Activated T-cell treated with anti-CD3 and anti-CD28 coated beads, Interleukin-2, amount 50 U/mL, for 72 hours (primary cell): ENCODE results near the gene ZMYND15. TPM values are rescaled to one million over a fixed set of nuclear protein-coding genes. Genes with fewer than 3 reads are reported as not detected.
A peak's percentile ranks its signal among the peaks of the same experiment; 100 is the strongest.
"Not testable (repeated sequence)": the region's sequence is repeated elsewhere in the genome, so short reads cannot be mapped to it uniquely, and the experiment has no call there.

Experiments
- ATAC-seq, 2 donors: fragments of 150-1000 bp; cut with Tn5 transposase; replicated peaks in 1 of 2; 2 replicates each; pipeline ENCODE4 v1.10.0; 2021; ENCODE audit warnings: moderate library complexity in 2 of 2, mild to moderate bottlenecking in 1 of 2
- DNase-seq, 2 donors: peaks; one replicate each; pipeline ENCODE4 v3.0.0; 2021 to 2022; ENCODE audit warnings: mixed read lengths in 1 of 2
- H3K27ac Mint-ChIP-seq: one replicate; pipeline ENCODE4 v1.8.0; 2022; ENCODE audit warnings: mild to moderate bottlenecking, moderate library complexity, mixed read lengths
- H3K27me3 Mint-ChIP-seq: one replicate; pipeline ENCODE4 v1.8.0; 2022; ENCODE audit warnings: low read depth, mixed read lengths
- H3K36me3 Mint-ChIP-seq, 2 donors: one replicate each; pipeline ENCODE4 v1.8.0; 2022; ENCODE audit warnings: mixed read lengths in 2 of 2, mild to moderate bottlenecking in 1 of 2; ENCODE audit not compliant: insufficient read depth in 2 of 2
- H3K4me1 Mint-ChIP-seq: one replicate; pipeline ENCODE4 v1.8.0; 2022; ENCODE audit warnings: low read depth, mixed read lengths
- H3K4me3 Mint-ChIP-seq, 2 donors: one replicate each; pipeline ENCODE4 v1.8.0; 2022; ENCODE audit warnings: mild to moderate bottlenecking in 2 of 2, mixed read lengths in 2 of 2, moderate library complexity in 2 of 2
- H3K9me3 Mint-ChIP-seq, 2 donors: one replicate each; pipeline ENCODE4 v1.8.0; 2022; ENCODE audit warnings: mixed read lengths in 2 of 2
- total RNA-seq, 2 donors: library from RNA; stranded (reverse); gene quantifications; one replicate each; pipeline ENCODE4 v1.2.3, GENCODE V29; 2022

Gene ZMYND15, protein sequence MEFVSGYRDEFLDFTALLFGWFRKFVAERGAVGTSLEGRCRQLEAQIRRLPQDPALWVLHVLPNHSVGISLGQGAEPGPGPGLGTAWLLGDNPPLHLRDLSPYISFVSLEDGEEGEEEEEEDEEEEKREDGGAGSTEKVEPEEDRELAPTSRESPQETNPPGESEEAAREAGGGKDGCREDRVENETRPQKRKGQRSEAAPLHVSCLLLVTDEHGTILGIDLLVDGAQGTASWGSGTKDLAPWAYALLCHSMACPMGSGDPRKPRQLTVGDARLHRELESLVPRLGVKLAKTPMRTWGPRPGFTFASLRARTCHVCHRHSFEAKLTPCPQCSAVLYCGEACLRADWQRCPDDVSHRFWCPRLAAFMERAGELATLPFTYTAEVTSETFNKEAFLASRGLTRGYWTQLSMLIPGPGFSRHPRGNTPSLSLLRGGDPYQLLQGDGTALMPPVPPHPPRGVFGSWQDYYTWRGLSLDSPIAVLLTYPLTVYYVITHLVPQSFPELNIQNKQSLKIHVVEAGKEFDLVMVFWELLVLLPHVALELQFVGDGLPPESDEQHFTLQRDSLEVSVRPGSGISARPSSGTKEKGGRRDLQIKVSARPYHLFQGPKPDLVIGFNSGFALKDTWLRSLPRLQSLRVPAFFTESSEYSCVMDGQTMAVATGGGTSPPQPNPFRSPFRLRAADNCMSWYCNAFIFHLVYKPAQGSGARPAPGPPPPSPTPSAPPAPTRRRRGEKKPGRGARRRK
- total RNA-seq: under 1 TPM in 1 of 2 donors, not detected in 1; 0.17 TPM

DNA sequence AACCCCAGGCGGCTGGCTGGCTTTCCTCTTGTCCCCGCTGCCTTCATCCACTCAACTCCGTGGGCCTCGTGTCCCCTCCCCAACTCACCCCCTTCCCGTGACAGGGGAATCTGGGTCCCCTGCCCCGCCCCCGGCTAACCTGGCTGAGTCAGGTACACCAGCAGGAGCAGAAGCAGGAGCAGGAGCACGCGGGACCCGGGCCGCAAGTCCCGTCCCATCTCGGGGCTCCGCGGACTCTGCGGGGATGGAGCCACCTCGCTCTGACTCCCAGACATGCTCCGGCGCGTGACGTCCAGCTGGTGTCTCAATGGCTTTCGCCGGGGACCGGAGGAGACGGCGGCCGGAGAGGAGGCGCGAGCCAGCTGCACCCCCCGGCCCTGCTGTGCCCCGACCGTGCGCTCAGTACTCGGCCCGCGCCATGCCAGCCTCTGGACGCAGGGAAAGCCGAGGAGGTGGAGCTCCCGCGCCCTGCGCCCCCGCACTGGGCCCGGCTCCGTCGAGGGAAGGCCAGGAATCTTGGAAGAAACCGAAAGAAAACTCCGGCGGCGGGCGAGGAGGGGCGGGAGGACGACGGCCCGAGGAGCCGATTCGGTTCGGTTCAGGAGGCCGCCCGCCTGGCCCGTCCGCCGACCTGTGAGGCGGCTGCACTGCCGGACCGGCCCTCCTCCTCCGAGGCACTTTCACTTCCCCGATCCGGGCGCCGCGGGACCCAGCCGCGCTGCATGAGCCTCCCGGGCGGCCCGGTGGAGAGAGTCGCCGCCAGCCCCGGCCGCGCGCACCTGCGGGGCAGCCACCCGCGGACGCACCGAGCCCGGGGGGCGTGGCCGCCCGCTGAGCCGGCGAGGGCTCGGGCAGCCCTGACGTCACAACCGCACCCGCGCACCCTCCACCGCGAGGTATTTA lies at the start of gene ZMYND15, which contains the start of gene CXCL16:
ZMYND15 (plus strand) TSS at position 712 of the 903 bp plus-strand sequence. CDS start 716 bp downstream, outside the sequence.
CXCL16 (minus strand) TSS at position 807 of the 903 bp plus-strand sequence; CDS start at position 218, 589 bp downstream.
- Mint-ChIP-seq H3K27me3 (peaks cover 33% of the 10 kb centered on the region), H3K36me3 (peaks cover 0 to 1% of the 10 kb centered on the region in 2 donors), H3K4me1 (peaks cover 25% of the 10 kb centered on the region), H3K4me3 (peak within 1 kb of the TSS; percentile 77 to 87), H3K9me3 (no peaks in the 10 kb centered on the region), H3K27ac (no peak within 1 kb of the TSS)
- DNase-seq (peak; percentile 67 to 73), ATAC-seq (peak; percentile 77 to 83)

DNA sequence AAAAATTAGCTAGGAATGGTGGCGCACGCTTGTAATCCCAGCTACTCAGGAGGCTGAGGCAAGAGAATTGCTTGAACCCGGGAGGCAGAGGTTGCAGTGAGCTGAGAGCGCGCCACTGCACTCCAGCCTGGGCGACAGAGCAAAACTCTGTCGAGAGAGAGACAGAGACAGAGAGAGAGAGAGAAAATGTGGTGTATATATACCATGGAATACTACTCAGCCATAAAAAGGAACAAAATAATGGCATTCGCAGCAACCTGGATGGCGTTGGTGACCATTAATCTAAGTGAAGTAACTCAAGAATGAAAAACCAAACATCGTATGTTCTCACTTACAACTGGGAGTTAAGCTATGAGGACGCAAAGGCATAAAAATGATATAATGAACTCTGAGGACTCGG lies 49.8 kb upstream of the ZMYND15 start:
- ATAC-seq, H3K9me3 Mint-ChIP-seq, DNase-seq, H3K27ac Mint-ChIP-seq, H3K27me3 Mint-ChIP-seq, H3K4me3 Mint-ChIP-seq: not testable (repeated sequence)
- H3K36me3 Mint-ChIP-seq: peaks cover 16 to 43% of the 10 kb centered on the region in 2 donors
- peaks cover 42% of the 10 kb centered on the region for H3K4me1 Mint-ChIP-seq

DNA sequence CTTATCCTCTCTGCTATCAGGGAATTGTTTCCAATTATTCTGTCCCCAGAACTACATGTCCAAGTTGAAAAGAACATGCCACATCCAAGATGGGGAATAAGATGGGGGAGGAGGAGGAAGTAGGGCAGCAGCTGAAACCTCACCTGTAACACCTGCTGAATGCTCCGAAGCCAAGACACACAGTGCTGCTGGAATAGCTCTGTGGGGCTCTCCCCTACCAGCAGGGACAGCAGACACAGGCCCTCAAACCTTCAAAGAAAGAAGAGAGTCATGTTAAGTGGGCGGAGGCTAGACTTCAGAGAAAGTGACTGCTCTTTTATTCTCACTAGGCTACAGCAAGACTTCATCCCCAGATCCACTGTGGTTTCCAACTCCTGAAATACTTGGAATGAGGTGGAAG lies 48.9 kb upstream of the ZMYND15 start:
- DNase-seq (no peak), ATAC-seq (peak in 1 of 2 donors; percentile 30)
- Mint-ChIP-seq H3K4me3 (no peak overlapping the region), H3K36me3 (peaks cover 16 to 41% of the 10 kb centered on the region in 2 donors), H3K27me3 (no peaks in the 10 kb centered on the region), H3K4me1 (peaks cover 39% of the 10 kb centered on the region), H3K27ac (no peak overlapping the region), H3K9me3 (peaks cover 0 to 2% of the 10 kb centered on the region in 2 donors)

DNA sequence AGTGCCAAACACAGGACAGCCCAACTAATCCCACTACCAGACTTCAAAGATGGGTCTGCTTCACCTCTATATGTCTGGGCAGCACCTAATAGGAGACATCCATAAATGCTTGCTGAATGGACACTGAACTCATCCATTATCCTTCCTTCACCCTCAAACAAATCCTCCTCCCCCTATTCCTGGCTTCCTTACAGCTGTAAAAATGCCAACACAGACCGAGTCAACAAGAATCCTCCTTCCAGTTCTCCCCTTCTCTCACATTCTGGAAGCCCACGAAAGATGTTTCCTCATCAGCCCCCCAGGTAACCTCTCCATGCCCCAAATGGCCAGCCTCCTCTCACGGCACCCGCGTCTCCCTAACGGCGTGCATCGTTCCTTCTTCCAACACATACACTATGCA lies 47.9 kb upstream of the ZMYND15 start:
- ATAC-seq: no peak
- peaks cover 18 to 43% of the 10 kb centered on the region in 2 donors for H3K36me3 Mint-ChIP-seq
- H3K9me3 Mint-ChIP-seq: peaks cover 0 to 2% of the 10 kb centered on the region in 2 donors
- no peak overlapping the region for H3K27ac Mint-ChIP-seq
- no peak for DNase-seq
- H3K4me3 Mint-ChIP-seq: no peak overlapping the region
- H3K27me3 Mint-ChIP-seq: no peaks in the 10 kb centered on the region
- H3K4me1 Mint-ChIP-seq: peaks cover 48% of the 10 kb centered on the region

DNA sequence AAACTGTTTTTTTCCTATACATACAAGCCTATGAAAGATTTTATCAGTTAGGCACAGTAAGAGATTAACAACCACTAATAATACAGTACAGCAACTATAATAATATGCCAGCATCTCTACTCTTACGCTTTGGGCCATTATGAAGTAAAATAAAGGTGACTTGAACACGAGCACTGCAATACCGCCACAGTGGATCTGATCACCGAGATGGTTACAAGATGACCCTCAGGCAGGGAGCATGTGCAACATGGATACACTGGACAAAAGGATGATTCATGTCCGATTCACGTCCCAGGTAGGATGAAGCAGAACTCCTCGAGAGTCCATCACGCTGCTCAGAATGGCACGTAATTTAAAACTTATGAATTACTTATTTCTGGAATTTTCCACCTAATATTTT lies 46.2 kb upstream of the ZMYND15 start:
- Mint-ChIP-seq H3K27me3 (no peaks in the 10 kb centered on the region), H3K4me3 (no peak overlapping the region), H3K9me3 (no peaks in the 10 kb centered on the region), H3K36me3 (peaks cover 15 to 34% of the 10 kb centered on the region in 2 donors), H3K27ac (no peak overlapping the region), H3K4me1 (peaks cover 59% of the 10 kb centered on the region)
- no peak for DNase-seq
- no peak for ATAC-seq

DNA sequence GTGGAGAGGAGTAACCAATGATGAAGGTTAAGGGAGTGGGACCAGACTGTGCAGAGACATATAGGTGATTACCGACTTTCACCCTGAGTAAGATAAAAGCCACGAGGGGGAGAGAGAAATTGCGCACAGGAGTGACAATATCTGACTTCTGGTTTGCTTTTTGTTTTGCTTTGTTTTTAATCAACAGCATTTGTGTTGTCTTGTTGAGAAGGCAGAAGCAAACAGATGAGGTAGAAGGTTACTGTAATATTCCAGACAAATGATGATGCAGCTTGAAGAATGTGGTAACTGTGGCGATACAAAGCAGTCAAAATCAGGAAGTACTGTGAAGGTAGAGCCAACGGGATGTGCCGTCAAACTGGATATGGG lies 43.2 kb upstream of the ZMYND15 start:
- ATAC-seq (peak; percentile 96 to 98), DNase-seq (peak in 1 of 2 donors; percentile 48)
- Mint-ChIP-seq H3K27me3 (no peaks in the 10 kb centered on the region), H3K36me3 (peaks cover 6 to 12% of the 10 kb centered on the region in 2 donors), H3K27ac (peak overlapping the region; percentile 82), H3K9me3 (no peaks in the 10 kb centered on the region), H3K4me1 (peaks cover 63% of the 10 kb centered on the region), H3K4me3 (peak overlapping the region; percentile 20 to 80)

DNA sequence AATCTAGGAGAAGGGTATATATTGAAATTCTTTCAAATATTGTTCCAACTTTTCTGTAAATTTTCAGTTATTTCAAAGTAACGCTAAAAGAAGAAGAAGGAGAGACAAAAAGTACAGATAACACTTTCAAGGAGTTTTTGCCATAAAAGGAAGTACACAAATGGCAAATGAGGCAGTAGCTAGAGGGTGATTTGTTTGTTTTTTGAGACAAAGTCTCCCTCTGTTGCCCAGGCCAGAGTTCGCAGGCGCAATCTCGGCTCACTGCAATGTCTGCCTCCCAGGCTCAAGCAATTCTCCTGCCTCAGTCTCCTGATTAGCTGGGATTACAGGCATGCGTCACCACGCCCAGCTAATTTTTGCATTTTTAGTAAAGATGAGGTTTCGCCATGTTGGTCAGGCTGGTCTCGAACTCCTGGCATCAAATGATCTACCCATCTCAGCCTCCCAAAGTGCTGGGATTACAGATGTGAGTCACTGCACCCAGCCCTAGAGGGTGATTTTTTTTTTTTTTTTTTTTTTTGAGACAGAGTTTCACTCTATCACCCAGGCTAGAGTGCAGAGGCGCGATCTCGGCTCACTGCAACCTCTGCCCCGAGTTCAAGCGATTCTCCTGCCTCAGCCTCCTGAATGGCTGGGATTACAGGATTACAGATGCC lies 40.1 kb upstream of the ZMYND15 start:
- not testable (repeated sequence) for H3K27ac Mint-ChIP-seq, H3K4me3 Mint-ChIP-seq, DNase-seq, H3K27me3 Mint-ChIP-seq, H3K9me3 Mint-ChIP-seq, ATAC-seq
- Mint-ChIP-seq H3K4me1 (peaks cover 72% of the 10 kb centered on the region), H3K36me3 (peaks cover 6 to 11% of the 10 kb centered on the region in 2 donors)

DNA sequence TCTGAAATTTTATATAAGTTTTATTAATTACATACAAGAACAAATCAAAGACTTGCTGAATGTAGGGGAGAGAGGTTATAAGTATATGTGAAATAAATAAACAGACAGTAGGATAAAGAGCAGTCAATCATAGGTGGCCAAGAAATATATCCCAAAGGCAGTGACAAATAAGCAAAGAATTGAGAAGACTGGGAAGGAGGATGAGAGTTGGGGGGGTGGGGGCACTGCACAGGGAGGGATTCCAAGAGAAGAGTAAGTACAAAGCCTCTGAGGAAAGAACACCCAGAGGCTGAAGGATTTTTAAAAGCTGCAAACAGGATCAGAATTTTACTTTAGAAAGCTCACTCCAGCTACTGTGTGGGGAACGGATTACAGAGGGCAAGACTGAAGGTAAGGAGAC lies 38.5 kb upstream of the ZMYND15 start:
- no peak for DNase-seq
- H3K4me1 Mint-ChIP-seq: peaks cover 81% of the 10 kb centered on the region
- no peaks in the 10 kb centered on the region for H3K9me3 Mint-ChIP-seq
- H3K27ac Mint-ChIP-seq: peak overlapping the region; percentile 71
- no peak for ATAC-seq
- no peaks in the 10 kb centered on the region for H3K27me3 Mint-ChIP-seq
- H3K4me3 Mint-ChIP-seq: peak overlapping the region; percentile 80 to 88
- peaks cover 9 to 10% of the 10 kb centered on the region in 2 donors for H3K36me3 Mint-ChIP-seq

DNA sequence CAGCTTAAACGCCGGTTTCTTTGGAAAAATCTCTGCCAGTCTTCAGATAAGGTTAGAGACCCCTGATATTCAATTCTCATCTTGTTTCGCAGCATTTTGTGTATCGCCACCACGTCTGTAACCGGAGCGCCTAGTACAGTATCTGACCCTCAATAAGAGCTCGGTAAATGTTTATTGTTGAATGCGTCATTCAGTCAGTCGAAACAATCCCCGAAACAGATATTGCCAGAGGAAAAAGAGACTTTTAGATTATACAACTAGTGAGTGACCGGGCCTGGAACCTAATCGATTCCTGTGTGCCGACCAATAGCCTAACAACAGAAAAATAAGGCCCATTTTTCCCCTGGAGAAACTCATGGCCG lies 36.3 kb upstream of the ZMYND15 start:
- peaks cover 5 to 7% of the 10 kb centered on the region in 2 donors for H3K36me3 Mint-ChIP-seq
- no peaks in the 10 kb centered on the region for H3K27me3 Mint-ChIP-seq
- H3K27ac Mint-ChIP-seq: peak overlapping the region; percentile 52
- ATAC-seq (no peak), DNase-seq (no peak)
- H3K9me3 Mint-ChIP-seq: no peaks in the 10 kb centered on the region
- peak overlapping the region; percentile 80 to 88 for H3K4me3 Mint-ChIP-seq
- peaks cover 70% of the 10 kb centered on the region for H3K4me1 Mint-ChIP-seq

DNA sequence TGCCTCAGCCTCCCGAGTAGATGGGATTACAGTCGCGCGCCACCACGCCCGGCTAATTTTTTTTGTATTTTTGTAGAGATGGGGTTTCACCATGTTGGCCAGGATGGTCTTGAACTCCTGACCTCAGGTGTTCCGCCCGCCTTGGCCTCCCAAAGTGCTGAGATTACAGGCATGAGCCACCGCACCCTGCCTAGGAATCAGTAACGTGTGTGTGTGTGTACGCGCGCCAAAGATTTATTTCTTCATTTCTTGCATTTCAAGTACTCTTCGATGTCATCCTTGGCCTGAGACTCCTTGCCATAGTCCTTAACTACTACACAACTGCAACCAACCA lies 35.1 kb upstream of the ZMYND15 start:
- H3K9me3 Mint-ChIP-seq, H3K27me3 Mint-ChIP-seq, ATAC-seq, DNase-seq, H3K36me3 Mint-ChIP-seq: not testable (repeated sequence)
- Mint-ChIP-seq H3K4me3 (peak overlapping the region; percentile 80 to 88), H3K27ac (peak overlapping the region; percentile 88), H3K4me1 (peaks cover 69% of the 10 kb centered on the region)

DNA sequence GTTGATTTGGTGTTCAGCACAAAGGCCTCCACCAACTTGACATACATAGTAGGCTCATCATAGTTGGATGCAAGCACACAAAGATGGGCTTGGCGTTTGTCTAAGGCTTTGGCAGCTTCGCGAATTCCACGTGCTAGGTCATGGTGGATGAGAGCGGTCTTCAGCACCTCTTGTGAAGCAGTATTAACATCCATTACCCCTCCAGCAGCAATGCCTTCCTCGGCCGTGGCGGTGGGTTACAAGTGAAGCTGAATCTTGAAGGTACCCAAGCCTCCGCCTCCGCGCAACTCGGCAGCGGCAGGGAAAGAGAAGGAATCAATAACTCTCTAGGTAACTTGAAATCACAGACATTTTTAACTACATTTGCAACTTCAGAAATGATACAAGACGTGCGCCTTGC lies 34.6 kb upstream of the ZMYND15 start:
- Mint-ChIP-seq H3K4me1 (peaks cover 74% of the 10 kb centered on the region), H3K36me3 (peaks cover 5 to 7% of the 10 kb centered on the region in 2 donors), H3K4me3 (peak overlapping the region; percentile 80 to 88), H3K9me3 (no peaks in the 10 kb centered on the region), H3K27ac (peak overlapping the region; percentile 88), H3K27me3 (no peaks in the 10 kb centered on the region)
- no peak for DNase-seq
- ATAC-seq: no peak

DNA sequence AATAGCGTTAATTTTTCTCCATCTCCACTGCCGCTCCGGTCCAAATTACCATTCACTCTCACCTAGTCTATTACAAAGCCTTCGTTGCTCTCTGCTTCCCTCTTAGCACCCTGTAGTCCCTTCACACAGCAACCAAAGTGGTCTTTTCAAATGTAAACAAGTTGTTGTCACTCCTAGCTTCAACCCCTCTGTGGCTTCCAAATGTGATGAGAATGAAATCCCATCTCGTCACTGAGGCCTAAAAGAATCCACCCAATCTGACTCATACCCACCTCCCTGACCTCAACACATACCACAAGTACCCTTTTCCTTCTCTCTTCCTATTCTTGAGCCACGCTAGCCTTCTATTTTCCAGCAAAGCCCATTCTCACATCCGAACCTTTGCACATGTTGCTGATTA lies 33.5 kb upstream of the ZMYND15 start:
- peaks cover 5 to 9% of the 10 kb centered on the region in 2 donors for H3K36me3 Mint-ChIP-seq
- ATAC-seq (no peak), DNase-seq (no peak)
- H3K27ac Mint-ChIP-seq: peak overlapping the region; percentile 21
- H3K27me3 Mint-ChIP-seq: no peaks in the 10 kb centered on the region
- H3K4me3 Mint-ChIP-seq: peak overlapping the region; percentile 36 to 64
- no peaks in the 10 kb centered on the region for H3K9me3 Mint-ChIP-seq
- H3K4me1 Mint-ChIP-seq: peaks cover 67% of the 10 kb centered on the region
